ENCODE data around the gene BABAM2.

- TF ChIP-seq CTCF (IDR thresholded peaks at IDR 0.05 in 4 of 5, conservative IDR thresholded peaks at IDR 0.05 in 1 of 5) (no peak), POLR2A (IDR thresholded peaks at IDR 0.05) (no peak)
Measured at GRCh38 chr2:27875089-27875881, 15.2 kb upstream of the BABAM2 start.

Data from gastrocnemius medialis (tissue), 4 donors.